ENCODE results near the gene RAD18. TPM values are rescaled to one million over a fixed set of nuclear protein-coding genes. Genes with fewer than 3 reads are reported as not detected.
A peak's percentile ranks its signal among the peaks of the same experiment; 100 is the strongest.

The RAD18 gene
- total RNA-seq, 1 donor from 2014 or later = 7.5 TPM

DNA sequence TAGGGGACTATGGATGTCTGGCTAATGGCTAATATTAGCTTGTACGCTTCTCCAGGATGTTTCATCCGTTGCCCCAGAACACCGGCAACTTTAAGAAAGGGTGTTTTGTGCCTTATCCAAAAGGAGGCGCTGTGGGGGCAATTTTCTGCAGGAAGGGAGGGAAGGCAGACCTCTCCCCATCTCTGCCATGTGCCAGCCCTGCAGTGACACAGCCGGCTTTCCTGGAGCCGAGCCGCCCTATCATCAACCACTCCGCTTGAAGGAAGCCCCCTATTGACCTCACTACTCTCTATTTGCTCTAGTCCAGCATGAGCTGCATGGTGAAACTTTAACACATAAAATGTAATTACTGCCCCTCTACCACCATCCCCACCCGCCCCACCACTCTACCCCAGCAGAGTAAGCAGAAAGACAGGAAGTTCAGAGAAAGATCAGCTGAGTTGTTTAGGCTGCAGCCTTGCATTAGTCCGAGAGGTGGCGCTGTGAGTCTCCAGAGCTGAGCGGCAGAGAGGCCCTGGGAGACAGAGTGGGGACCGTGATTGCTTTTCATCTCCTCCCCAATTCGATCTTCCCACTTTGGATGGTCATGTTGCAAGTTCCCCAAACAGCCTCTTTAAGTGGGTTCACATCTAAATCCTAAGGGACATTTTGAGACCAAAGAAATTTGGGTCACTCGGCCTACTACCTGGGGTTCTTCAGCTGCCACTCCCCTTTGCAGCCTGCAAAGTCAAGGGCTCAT is 24.5 kb upstream of the RAD18 start:
- ATAC-seq = peak; percentile 68
- intact Hi-C loops (cut with DNase I) = loop anchor here (1.0 to 5.0 kb wide), 3 partner anchors 34 to 314 kb away; no protein-coding TSS in a partner anchor
- peak; percentile 77 for DNase-seq (ENCODE audit: missing footprints)

DNA sequence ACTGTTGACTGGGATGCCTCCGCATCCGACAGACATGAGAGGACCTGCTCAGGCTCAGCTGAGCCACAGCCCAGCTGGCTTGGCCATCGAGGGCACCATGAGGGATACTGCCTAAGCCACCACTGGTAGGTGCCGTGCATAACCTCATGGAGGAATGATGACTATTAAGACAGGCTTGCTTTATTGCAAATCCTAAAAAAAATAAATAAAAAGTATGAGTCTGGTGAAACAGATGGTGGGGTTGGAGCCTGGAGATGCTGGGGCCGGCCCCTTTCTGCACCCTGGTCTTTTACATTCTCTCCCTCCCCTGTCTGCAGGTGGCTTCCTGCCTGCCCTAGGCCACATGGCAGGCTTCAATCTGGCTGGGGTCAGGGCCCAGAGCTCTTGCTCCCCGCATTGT is 24.0 kb upstream of the RAD18 start:
- intact Hi-C loops (cut with DNase I) = loop anchor here (1.0 to 5.0 kb wide), 3 partner anchors 35 to 315 kb away; no protein-coding TSS in a partner anchor
- ATAC-seq = no peak
- no peak for DNase-seq (ENCODE audit: missing footprints)

- no peak for DNase-seq (ENCODE audit: missing footprints)
- no peak for ATAC-seq
- intact Hi-C loops (cut with DNase I) = loop anchor here (1.0 to 5.0 kb wide), 3 partner anchors 36 to 316 kb away; no protein-coding TSS in a partner anchor
Measured at GRCh38 chr3:8986741-8987140, 23.5 kb upstream of the RAD18 start.

DNA sequence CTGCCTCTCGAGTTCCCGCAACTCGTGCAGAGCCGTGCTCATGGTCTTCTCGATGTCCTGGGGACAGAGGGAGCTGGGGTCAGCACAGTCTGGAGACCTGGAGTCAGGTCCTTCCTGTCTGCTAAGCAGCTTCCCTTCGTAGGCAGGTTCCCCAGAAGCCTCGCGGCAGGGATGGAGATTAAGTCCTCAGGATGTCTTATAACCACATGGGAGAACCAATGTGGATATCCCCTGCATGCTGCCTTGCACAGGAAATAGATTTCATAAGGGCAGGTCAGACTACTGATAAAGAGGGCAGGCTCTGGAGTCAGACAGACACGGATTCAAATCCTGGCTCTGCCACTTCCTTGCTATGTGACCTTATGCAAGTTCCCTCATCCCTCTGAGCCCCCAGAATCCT is 22.6 kb upstream of the RAD18 start:
- DNase-seq (ENCODE audit: missing footprints) (no peak), ATAC-seq (no peak)
- intact Hi-C loops (cut with DNase I) = loop anchor here (5.0 kb wide), 2 partner anchors 36 to 316 kb away; no protein-coding TSS in a partner anchor

DNA sequence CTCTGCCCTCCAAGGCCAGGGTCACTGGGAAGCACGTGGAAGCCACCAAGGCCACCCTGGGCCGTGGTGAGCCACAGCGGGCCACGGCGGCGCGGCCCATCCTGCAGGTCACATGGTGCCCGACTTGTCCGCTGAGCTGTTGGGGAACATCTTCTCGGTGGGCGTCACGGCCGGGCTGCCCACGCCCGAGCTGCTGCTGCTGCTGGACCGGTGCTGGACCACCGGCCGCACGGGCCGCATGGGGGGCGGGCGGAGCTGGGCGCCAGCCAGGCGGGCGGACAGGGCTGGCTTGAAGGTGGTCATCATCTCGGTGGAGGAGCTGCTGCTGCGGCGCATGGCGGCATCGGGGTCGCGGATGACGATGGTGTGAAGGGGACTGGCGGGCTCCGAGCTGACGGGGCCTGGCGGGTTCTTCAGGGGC is 22.1 kb upstream of the RAD18 start:
- ATAC-seq (no peak), DNase-seq (ENCODE audit: missing footprints) (no peak)
- intact Hi-C loops (cut with DNase I) = loop anchor here (5.0 kb wide), 2 partner anchors 37 to 317 kb away; no protein-coding TSS in a partner anchor

GRCh38 chr3:8984526-8984925 is 21.3 kb upstream of the RAD18 start:
- intact Hi-C loops (cut with DNase I) = no loop called here
- DNase-seq (ENCODE audit: missing footprints) (no peak), ATAC-seq (no peak)

DNA sequence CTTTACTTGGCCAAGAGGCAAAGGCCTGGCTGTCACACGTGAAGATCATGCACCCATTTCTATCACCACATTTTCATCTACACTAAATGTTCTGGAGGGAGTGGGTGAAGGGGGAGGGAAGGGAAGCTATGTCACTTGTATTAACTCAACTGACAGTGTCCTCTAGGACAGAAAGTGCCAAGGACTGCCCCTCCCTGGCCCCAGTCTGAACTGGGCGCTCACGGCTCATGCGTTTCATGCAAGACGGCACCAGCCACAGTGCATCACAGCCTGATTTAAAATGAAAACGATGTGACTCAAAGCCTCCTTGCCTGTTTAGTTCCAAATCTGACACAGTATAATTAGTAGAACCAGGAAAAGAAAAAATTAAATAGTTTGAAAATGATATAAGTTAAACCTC is 20.8 kb upstream of the RAD18 start:
- intact Hi-C loops (cut with DNase I) = no loop called here
- DNase-seq (ENCODE audit: missing footprints) (no peak), ATAC-seq (no peak)

- intact Hi-C loops (cut with DNase I) = no loop called here
- no peak for ATAC-seq
- no peak for DNase-seq (ENCODE audit: missing footprints)
Measured at GRCh38 chr3:8983591-8983990, 20.3 kb upstream of the RAD18 start.

DNA sequence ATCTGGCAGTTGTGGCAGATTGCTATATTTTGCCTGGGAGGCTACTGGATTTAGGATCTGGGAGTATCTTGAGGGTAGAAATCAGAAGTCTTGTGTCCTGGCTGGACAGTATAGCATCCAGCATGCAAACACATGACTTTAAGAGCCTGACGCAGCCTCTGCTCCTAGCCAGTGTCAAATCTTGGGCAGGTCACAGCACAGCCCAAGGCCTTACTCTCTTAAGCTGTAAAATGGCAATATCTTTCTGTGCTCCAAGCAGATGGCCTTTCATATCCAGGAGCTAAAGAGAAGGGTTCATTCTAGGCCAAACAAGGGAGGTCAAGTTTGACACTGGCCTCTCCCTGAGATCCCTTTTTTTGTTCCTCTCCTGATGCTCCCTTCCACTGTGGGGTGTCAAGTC is 19.8 kb upstream of the RAD18 start:
- no peak for ATAC-seq
- DNase-seq (ENCODE audit: missing footprints) = no peak
- intact Hi-C loops (cut with DNase I) = no loop called here

DNA sequence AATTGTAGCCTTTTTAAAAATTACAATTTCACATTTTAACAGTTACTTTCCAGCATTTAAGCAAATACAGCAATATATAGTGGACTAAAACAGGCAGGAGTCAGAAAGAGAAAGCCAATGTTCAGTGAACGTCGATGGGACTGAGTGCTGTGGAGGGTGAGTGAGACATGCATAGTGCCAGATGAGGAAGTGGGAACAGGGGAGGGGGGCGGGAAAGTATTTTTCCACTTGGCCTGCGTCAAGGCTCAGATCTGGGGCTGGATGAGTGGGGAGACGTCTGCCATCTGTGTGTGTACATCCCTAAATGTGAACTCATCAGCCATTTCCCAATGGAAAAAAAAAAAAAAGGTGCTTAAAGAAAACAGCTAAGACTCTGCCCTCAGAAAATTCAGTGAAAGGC is 19.2 kb upstream of the RAD18 start:
- intact Hi-C loops (cut with DNase I) = no loop called here
- ATAC-seq = no peak
- no peak for DNase-seq (ENCODE audit: missing footprints)

DNA sequence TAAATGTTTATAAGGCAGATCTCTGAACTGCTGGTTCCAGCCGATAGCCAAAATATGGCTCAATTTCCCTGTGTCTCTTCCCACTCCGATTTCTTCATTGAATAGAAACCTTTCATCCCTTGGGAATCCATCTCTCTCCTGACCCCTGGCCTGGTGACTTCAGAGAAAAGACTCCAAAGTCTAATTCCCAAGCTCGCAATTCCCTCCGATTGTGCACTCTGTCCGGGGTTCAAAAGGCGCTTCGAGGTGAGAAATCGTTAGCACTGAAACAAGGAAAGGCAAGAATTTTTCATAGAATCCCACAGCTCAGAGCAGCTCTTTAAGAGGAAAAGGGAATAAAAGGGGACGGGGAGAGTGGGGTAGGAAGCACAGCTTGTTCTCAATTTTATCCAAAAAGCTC is 18.4 kb upstream of the RAD18 start:
- ATAC-seq (no peak), DNase-seq (ENCODE audit: missing footprints) (no peak)
- intact Hi-C loops (cut with DNase I) = no loop called here

- DNase-seq (ENCODE audit: missing footprints) (no peak), ATAC-seq (no peak)
- intact Hi-C loops (cut with DNase I) = no loop called here
Measured at GRCh38 chr3:8981296-8981695, 18.0 kb upstream of the RAD18 start.

DNA sequence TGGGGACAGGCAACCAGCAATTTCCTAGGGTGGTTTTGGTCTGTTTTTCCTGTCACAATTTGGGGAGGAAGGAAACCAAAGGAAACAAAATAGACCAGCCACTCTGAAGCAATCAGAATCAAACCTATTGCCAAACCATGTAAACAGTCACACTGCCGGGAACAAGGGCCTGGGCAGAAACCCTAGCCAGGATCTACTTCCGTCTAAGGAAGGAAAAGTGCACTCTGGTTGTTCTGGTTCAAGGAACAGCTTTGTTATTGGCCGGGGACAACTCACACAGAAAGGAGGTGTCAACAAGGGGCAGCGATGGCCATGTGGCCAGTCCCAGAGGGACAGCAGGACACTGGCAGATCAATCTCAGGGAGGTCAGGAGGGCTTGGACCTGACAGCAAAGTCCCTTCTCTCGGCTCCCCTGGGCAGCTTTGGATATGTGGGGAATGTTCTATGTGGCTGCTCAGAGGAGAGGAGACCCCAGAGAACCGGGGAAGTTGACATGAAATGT is 17.5 kb upstream of the RAD18 start:
- intact Hi-C loops (cut with DNase I) = no loop called here
- no peak for DNase-seq (ENCODE audit: missing footprints)
- ATAC-seq = no peak

DNA sequence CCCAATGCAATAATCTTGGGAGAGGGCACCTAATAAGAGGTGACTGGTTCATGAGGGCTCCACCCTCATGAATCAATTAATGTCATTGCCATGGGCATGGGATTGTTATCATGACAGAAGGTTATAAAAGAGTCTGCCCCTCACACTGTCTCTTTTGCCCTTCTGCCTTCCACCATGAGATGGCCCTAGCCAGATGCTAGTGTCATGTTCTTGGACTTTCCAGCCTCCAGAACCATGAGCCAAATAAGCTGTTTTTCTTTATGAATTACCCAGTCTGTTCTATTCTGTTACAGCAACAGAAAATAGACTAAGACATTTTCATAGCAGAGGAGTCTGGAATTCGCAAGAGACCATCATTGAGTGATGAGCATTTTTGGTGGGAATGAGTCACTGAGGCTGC is 16.0 kb upstream of the RAD18 start:
- no peak for DNase-seq (ENCODE audit: missing footprints)
- no peak for ATAC-seq
- intact Hi-C loops (cut with DNase I) = no loop called here

DNA sequence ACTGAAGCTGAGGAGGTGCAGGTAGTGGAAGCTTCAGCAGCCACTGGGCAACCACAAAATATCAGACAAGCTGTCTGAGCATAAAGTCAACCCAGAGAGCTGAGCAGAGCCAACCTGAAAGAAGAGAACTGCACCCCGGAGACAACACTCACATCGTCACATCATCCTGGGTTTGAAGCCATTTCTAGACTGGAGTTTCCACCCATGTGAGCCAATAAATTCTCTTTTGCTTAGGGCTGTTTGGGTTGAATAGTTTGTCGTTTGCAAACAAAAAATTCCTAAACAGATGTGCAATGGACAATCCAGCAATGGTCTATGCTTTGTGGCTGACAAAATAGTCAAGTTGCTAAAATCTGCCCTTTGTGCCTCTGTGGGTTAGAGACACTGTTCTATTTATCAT is 15.3 kb upstream of the RAD18 start:
- DNase-seq (ENCODE audit: missing footprints) (no peak), ATAC-seq (no peak)
- intact Hi-C loops (cut with DNase I) = no loop called here

DNA sequence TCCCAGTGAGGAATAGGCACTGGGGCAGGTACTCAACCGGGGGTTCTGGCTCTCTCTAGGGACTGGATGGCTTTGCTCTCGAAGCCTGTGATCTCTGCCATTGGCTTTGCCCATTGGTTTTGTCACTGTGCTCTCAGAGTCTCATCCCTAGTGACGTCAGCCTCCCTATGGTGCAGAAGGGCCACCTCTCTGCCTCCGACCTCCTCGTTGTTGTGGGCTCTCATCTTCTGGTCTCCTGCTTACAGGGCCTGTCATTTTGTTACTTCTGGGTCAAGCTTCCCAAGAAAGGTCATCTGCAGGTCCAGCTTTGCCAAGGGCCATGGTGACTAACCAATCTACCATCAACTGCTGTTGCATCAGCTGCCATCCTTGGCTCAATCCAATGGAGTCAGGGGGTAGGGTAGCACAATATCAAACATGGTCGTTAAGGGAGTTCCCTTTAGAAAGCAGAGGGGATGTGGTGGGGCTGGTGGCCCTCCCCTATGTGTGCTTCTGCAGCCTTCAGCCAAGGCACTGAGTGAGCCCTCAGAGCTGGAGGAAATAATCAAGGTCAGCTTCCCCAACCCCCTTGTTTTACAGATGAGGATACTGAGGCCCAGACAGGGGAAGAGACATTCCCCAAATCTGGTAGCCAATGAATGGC is 13.4 kb upstream of the RAD18 start:
- ATAC-seq (no peak), DNase-seq (ENCODE audit: missing footprints) (no peak)

GRCh38 chr3:8975081-8976020 is 12.1 kb upstream of the RAD18 start:
- intact Hi-C loops (cut with DNase I) = no loop called here
- DNase-seq (ENCODE audit: missing footprints) = no peak
- ATAC-seq = no peak

More for the DNA sequence above, 13.4 kb upstream of the RAD18 start:
- intact Hi-C loops (cut with DNase I) = no loop called here

DNA sequence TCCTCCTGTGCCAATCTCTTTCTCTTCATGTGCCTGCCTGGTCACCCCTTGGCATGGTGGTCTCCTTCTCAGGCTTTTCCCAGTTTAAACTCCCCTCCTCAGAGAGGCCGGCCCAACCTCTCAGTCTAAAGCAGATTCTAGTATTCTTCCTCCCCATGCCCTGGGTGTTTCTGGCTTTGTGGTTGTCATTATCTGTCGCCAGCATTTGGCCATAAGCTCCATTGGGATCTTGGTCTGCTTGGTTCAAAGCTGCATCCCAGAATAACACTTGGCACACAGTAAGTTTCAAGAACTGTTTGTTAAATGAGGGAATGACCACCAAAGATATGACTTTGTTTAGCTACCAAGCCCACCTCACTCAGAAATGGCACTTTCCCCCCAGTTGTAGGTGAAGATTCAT is 11.2 kb upstream of the RAD18 start:
- DNase-seq (ENCODE audit: missing footprints) = no peak
- ATAC-seq = no peak
- intact Hi-C loops (cut with DNase I) = loop anchor here (5.0 kb wide), 1 partner anchor 278 kb away; no protein-coding TSS in a partner anchor

DNA sequence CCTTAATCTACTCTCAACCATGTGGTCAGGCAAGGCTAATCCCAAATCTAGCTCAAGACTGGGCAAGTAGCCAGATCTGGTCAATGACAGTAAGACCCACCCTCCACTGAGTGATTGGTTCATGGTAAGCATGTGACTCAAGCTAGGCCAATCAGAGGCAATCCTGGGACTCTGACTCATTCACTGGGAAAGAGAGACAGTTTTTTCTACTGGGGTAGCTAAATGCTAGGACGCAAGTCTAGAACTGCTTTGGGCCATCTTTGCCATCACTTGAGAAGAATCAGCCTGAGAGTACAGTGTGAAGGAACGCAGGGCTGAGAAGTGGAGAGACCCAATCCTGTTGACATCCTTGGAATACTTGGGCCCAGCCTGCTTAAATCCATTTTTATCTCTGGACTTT is 9.4 kb upstream of the RAD18 start:
- intact Hi-C loops (cut with DNase I) = loop anchor here (5.0 kb wide), 1 partner anchor 280 kb away; no protein-coding TSS in a partner anchor
- DNase-seq (ENCODE audit: missing footprints) = no peak
- ATAC-seq = no peak
